Esophagus muscularis mucosa (tissue), 3 donors: Measurements from ENCODE around the gene AFAP1.

Experiments used
- CTCF ChIP-seq, 3 experiments: fragments of 200-600 bp in 2 of 3; fragments of 450-650 bp in 1 of 3; sonication (generic) in 2 of 3; IDR thresholded peaks; one replicate each; pipeline ENCODE4 v1.5.1; 2017 to 2019; ENCODE audit warnings: antibody characterized with exemption in 3 of 3, mild to moderate bottlenecking in 2 of 3, moderate library complexity in 1 of 3
- POLR2A ChIP-seq: fragments of 450-650 bp; IDR thresholded peaks from one replicate; pipeline ENCODE4 v1.6.1; 2017; ENCODE audit warnings: antibody characterized with exemption, moderate library complexity, mild to moderate bottlenecking, low read depth
- POLR2AphosphoS5 ChIP-seq, 2 donors: sonication (generic); formaldehyde crosslinking; IDR thresholded peaks; one replicate each; pipeline ENCODE4 v1.6.1; 2017; ENCODE audit warnings: antibody characterized with exemption in 2 of 2

GRCh38 chr4:7987148-7987989 is 47.7 kb upstream of the AFAP1 start:
- TF ChIP-seq CTCF (IDR thresholded peaks at IDR 0.05), result peak; percentile 87 to 92 (median 92)
- no peak for TF ChIP-seq POLR2A
- peak; percentile 20 to 38 for TF ChIP-seq POLR2AphosphoS5 (IDR thresholded peaks at IDR 0.05)
